Mesendoderm (in vitro differentiated cells): Measurements from ENCODE around the gene RAP1B.
A peak's percentile ranks its signal among the peaks of the same experiment; 100 is the strongest.

Source experiments
- DNase-seq: peaks from one replicate; pipeline ENCODE4 v3.0.0; 2013
- H2AK5ac ChIP-seq: 2 replicates; pipeline ENCODE4 v1.6.1; 2013; ENCODE audit warnings: low read length, inconsistent platforms
- H2BK120ac ChIP-seq: 2 replicates; pipeline ENCODE4 v1.6.1; 2013; ENCODE audit warnings: low read depth, mild to moderate bottlenecking, low read length, moderate library complexity, mixed read lengths
- H2BK15ac ChIP-seq: replicated peaks from 2 replicates; pipeline ENCODE4 v1.6.1; 2013; ENCODE audit warnings: low read depth, mild to moderate bottlenecking, moderate library complexity
- H2BK5ac ChIP-seq: 2 replicates; pipeline ENCODE4 v1.6.1; 2013; ENCODE audit warnings: low read length, inconsistent platforms
- H3K18ac ChIP-seq: 2 replicates; pipeline ENCODE4 v1.6.1; 2013; ENCODE audit warnings: mild to moderate bottlenecking, low read length, mixed read lengths
- H3K23ac ChIP-seq: one replicate; pipeline ENCODE4 v1.6.1; 2013; ENCODE audit warnings: low read length
- H3K27ac ChIP-seq: 2 replicates; pipeline ENCODE4 v1.5.1; 2013; ENCODE audit warnings: low read depth, mild to moderate bottlenecking, inconsistent platforms, low read length, moderate library complexity
- H3K27me3 ChIP-seq: 2 replicates; pipeline ENCODE4 v1.6.1; 2013; ENCODE audit warnings: low read length, control low read depth, mild to moderate bottlenecking, inconsistent platforms; ENCODE audit not compliant: insufficient read depth, poor library complexity
- H3K36me3 ChIP-seq: 2 replicates; pipeline ENCODE4 v1.6.1; 2013; ENCODE audit warnings: low read length, inconsistent platforms; ENCODE audit not compliant: control insufficient read depth, insufficient read depth
- H3K4ac ChIP-seq: one replicate; pipeline ENCODE4 v1.6.1; 2013; ENCODE audit warnings: low read depth, mild to moderate bottlenecking, low read length, moderate library complexity
- H3K4me1 ChIP-seq: 2 replicates; pipeline ENCODE4 v1.6.1; 2013; ENCODE audit warnings: low read depth, low read length, inconsistent platforms; ENCODE audit not compliant: control insufficient read depth
- H3K4me2 ChIP-seq: 2 replicates; pipeline ENCODE4 v1.6.1; 2013; ENCODE audit warnings: low read length
- H3K4me3 ChIP-seq: 2 replicates; pipeline ENCODE4 v1.5.1; 2013; ENCODE audit warnings: mild to moderate bottlenecking, low read length
- H3K56ac ChIP-seq: one replicate; pipeline ENCODE4 v1.6.1; 2013; ENCODE audit warnings: low read length
- H3K79me1 ChIP-seq: 2 replicates; pipeline ENCODE4 v1.6.1; 2013; ENCODE audit warnings: low read length, inconsistent platforms
- H3K79me2 ChIP-seq: 2 replicates; pipeline ENCODE4 v1.6.1; 2013; ENCODE audit warnings: mild to moderate bottlenecking, low read length; ENCODE audit not compliant: control insufficient read depth, insufficient read depth
- H3K9ac ChIP-seq: 2 replicates; pipeline ENCODE4 v1.6.1; 2013; ENCODE audit warnings: low read length, inconsistent platforms
- H4K5ac ChIP-seq: one replicate; pipeline ENCODE4 v1.6.1; 2013; ENCODE audit warnings: low read length
- H4K8ac ChIP-seq: one replicate; pipeline ENCODE4 v1.6.1; 2013; ENCODE audit warnings: low read depth, mild to moderate bottlenecking, control low read depth, low read length, moderate library complexity
- WGBS: extraction: QIAGEN DNeasy Blood & Tissue Kit; methylation state at CpG from one replicate; pipeline ENCODE4 v1.1.7; 2013; ENCODE audit warnings: low lambda C conversion rate, missing lambda C conversion rate; ENCODE audit not compliant: insufficient coverage; ENCODE audit errors: extremely low coverage; 5-methylcytosine and 5-hydroxymethylcytosine counted together

The RAP1B gene

GRCh38 chr12:68638171-68638570, 27.5 kb downstream of the RAP1B start:
- Histone ChIP-seq H3K9ac (no peak overlapping the region), H3K4ac (no peak overlapping the region), H3K79me1 (peaks cover 6% of the 10 kb centered on the region)

GRCh38 chr12:68638721-68639395, 28.2 kb downstream of the RAP1B start:
- Histone ChIP-seq H3K27ac (no peak overlapping the region), H3K23ac (no peak overlapping the region), H3K36me3 (no peaks in the 10 kb centered on the region), H3K4me3 (no peak overlapping the region), H2BK5ac (no peak overlapping the region), H3K79me2 (peaks cover 24% of the 10 kb centered on the region), H2BK15ac (no peak overlapping the region), H4K8ac (no peak overlapping the region), H3K4me1 (no peaks in the 10 kb centered on the region), H3K27me3 (no peaks in the 10 kb centered on the region), H3K18ac (no peak overlapping the region), H3K9ac (no peak overlapping the region), H3K4me2 (no peak overlapping the region), H3K56ac (no peak overlapping the region), H2AK5ac (no peak overlapping the region), H3K4ac (no peak overlapping the region), H3K79me1 (peaks cover 6% of the 10 kb centered on the region), H4K5ac (no peak overlapping the region), H2BK120ac (no peak overlapping the region)
- no CpG with 5 or more reads among the region's 12 CpGs for WGBS
- peak; percentile 51 for DNase-seq

More at GRCh38 chr12:68638171-68638570, 27.5 kb downstream of the RAP1B start:
- Histone ChIP-seq H2BK5ac (no peak overlapping the region), H4K5ac (no peak overlapping the region), H2AK5ac (no peak overlapping the region), H2BK120ac (no peak overlapping the region), H3K4me2 (no peak overlapping the region), H3K79me2 (peaks cover 30% of the 10 kb centered on the region), H3K18ac (no peak overlapping the region), H3K56ac (no peak overlapping the region), H3K4me3 (no peak overlapping the region), H3K36me3 (no peaks in the 10 kb centered on the region), H3K27ac (no peak overlapping the region), H3K27me3 (no peaks in the 10 kb centered on the region), H3K4me1 (no peaks in the 10 kb centered on the region), H2BK15ac (no peak overlapping the region), H3K23ac (no peak overlapping the region), H4K8ac (no peak overlapping the region)
- DNase-seq = no peak
- WGBS = no CpG with 5 or more reads among the region's 3 CpGs

GRCh38 chr12:68639396-68639767, 28.7 kb downstream of the RAP1B start:
- H3K27me3 ChIP-seq = no peaks in the 10 kb centered on the region

GRCh38 chr12:68641138-68641537, 30.4 kb downstream of the RAP1B start:
- peaks cover 25% of the 10 kb centered on the region for H3K79me2 ChIP-seq
- no peaks in the 10 kb centered on the region for H3K36me3 ChIP-seq
- H4K8ac ChIP-seq = no peak overlapping the region
- H3K27ac ChIP-seq = no peak overlapping the region
- peaks cover 8% of the 10 kb centered on the region for H3K79me1 ChIP-seq
- H3K56ac ChIP-seq = no peak overlapping the region
- no peak overlapping the region for H3K9ac ChIP-seq
- H3K4me2 ChIP-seq = no peak overlapping the region
- H2BK5ac ChIP-seq = no peak overlapping the region
- H2BK120ac ChIP-seq = no peak overlapping the region
- H2BK15ac ChIP-seq = no peak overlapping the region
- no CpG with 5 or more reads among the region's 5 CpGs for WGBS
- H2AK5ac ChIP-seq = no peak overlapping the region
- H3K18ac ChIP-seq = no peak overlapping the region
- H3K23ac ChIP-seq = no peak overlapping the region
- no peaks in the 10 kb centered on the region for H3K27me3 ChIP-seq
- no peak for DNase-seq
- H3K4me3 ChIP-seq = no peak overlapping the region
- no peaks in the 10 kb centered on the region for H3K4me1 ChIP-seq
- no peak overlapping the region for H4K5ac ChIP-seq
- no peak overlapping the region for H3K4ac ChIP-seq

More at GRCh38 chr12:68639396-68639767, 28.7 kb downstream of the RAP1B start:
- H2BK15ac ChIP-seq = no peak overlapping the region
- no peak overlapping the region for H4K5ac ChIP-seq
- H3K4me1 ChIP-seq = no peaks in the 10 kb centered on the region
- peaks cover 24% of the 10 kb centered on the region for H3K79me2 ChIP-seq
- H3K27ac ChIP-seq = no peak overlapping the region
- no peaks in the 10 kb centered on the region for H3K36me3 ChIP-seq
- no peak overlapping the region for H3K18ac ChIP-seq
- H2AK5ac ChIP-seq = no peak overlapping the region
- no peak overlapping the region for H2BK5ac ChIP-seq
- no peak overlapping the region for H4K8ac ChIP-seq
- no peak overlapping the region for H3K4ac ChIP-seq
- no CpG with 5 or more reads among the region's 1 CpG for WGBS
- no peak for DNase-seq
- H3K4me2 ChIP-seq = no peak overlapping the region
- no peak overlapping the region for H3K9ac ChIP-seq
- no peak overlapping the region for H3K56ac ChIP-seq
- no peak overlapping the region for H2BK120ac ChIP-seq
- no peak overlapping the region for H3K4me3 ChIP-seq
- H3K23ac ChIP-seq = no peak overlapping the region
- peaks cover 6% of the 10 kb centered on the region for H3K79me1 ChIP-seq

- H3K9ac ChIP-seq = no peak overlapping the region
- no peak overlapping the region for H3K18ac ChIP-seq
- no peak overlapping the region for H2BK120ac ChIP-seq
- WGBS = no CpG with 5 or more reads among the region's 5 CpGs
- H3K23ac ChIP-seq = no peak overlapping the region
- no peak overlapping the region for H3K4me2 ChIP-seq
- DNase-seq = no peak
- H3K79me2 ChIP-seq = peaks cover 14% of the 10 kb centered on the region
- H3K56ac ChIP-seq = no peak overlapping the region
- no peak overlapping the region for H4K8ac ChIP-seq
- no peak overlapping the region for H3K4me3 ChIP-seq
- H3K36me3 ChIP-seq = no peaks in the 10 kb centered on the region
- H2BK15ac ChIP-seq = no peak overlapping the region
- H3K79me1 ChIP-seq = peaks cover 8% of the 10 kb centered on the region
- H3K4me1 ChIP-seq = no peaks in the 10 kb centered on the region
- no peak overlapping the region for H3K4ac ChIP-seq
- no peak overlapping the region for H4K5ac ChIP-seq
- H2BK5ac ChIP-seq = no peak overlapping the region
- no peak overlapping the region for H3K27ac ChIP-seq
- H2AK5ac ChIP-seq = no peak overlapping the region
- no peaks in the 10 kb centered on the region for H3K27me3 ChIP-seq
Observed at GRCh38 chr12:68646484-68646883, 35.8 kb downstream of the RAP1B start.

GRCh38 chr12:68647507-68647906, 36.8 kb downstream of the RAP1B start:
- no CpG with 5 or more reads among the region's 1 CpG for WGBS
- peaks cover 2% of the 10 kb centered on the region for H3K36me3 ChIP-seq
- no peak for DNase-seq
- no peak overlapping the region for H2BK5ac ChIP-seq
- H3K4ac ChIP-seq = no peak overlapping the region
- H3K27ac ChIP-seq = no peak overlapping the region
- no peak overlapping the region for H3K9ac ChIP-seq
- no peak overlapping the region for H2AK5ac ChIP-seq
- H3K79me1 ChIP-seq = peaks cover 7% of the 10 kb centered on the region
- peaks cover 12% of the 10 kb centered on the region for H3K79me2 ChIP-seq
- H3K56ac ChIP-seq = no peak overlapping the region
- no peak overlapping the region for H4K5ac ChIP-seq
- no peak overlapping the region for H4K8ac ChIP-seq
- H3K23ac ChIP-seq = no peak overlapping the region
- no peak overlapping the region for H3K4me2 ChIP-seq
- no peaks in the 10 kb centered on the region for H3K27me3 ChIP-seq
- no peaks in the 10 kb centered on the region for H3K4me1 ChIP-seq
- no peak overlapping the region for H3K18ac ChIP-seq
- H2BK15ac ChIP-seq = no peak overlapping the region
- no peak overlapping the region for H2BK120ac ChIP-seq
- H3K4me3 ChIP-seq = no peak overlapping the region
